ENCODE measurements around the gene USP13.

Gene USP13

DNA sequence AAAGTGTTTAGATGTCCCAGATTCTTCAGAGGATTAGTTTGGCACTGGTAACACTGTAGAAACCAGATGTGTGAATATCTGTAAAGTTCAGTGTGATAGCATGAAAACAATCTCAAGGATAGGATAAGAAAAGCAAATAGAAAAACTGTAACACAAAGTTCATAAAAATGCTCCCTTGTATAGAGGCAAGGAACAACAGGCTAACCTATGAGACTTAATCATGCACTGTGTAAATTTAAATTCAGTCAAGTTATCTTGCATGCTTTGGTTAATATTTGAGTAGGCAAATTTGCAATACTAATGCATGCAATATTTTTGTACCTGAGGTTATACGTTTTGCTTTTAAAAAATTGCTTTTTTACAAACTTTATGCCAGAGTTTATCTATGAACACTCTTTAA lies 144.4 kb downstream of the USP13 start:
- intact Hi-C loops (cut with DNase I; ENCODE audit: low total_unique reads): no loop called here
- H3K27ac ChIP-seq: no peak overlapping the region
- H3K4me3 ChIP-seq: no peak overlapping the region
- no peaks in the 10 kb centered on the region for H3K4me1 ChIP-seq
- H3K9me3 ChIP-seq: no peaks in the 10 kb centered on the region
- H3K36me3 ChIP-seq: no peaks in the 10 kb centered on the region
- no peaks in the 10 kb centered on the region for H3K27me3 ChIP-seq
- no peak for DNase-seq
- TF ChIP-seq CTCF (IDR thresholded peaks at IDR 0.05): no peak

- TF ChIP-seq CTCF (IDR thresholded peaks at IDR 0.05): no peak
- Histone ChIP-seq H3K27ac (no peak overlapping the region), H3K9me3 (no peaks in the 10 kb centered on the region), H3K27me3 (no peaks in the 10 kb centered on the region), H3K4me3 (no peak overlapping the region), H3K4me1 (no peaks in the 10 kb centered on the region), H3K36me3 (no peaks in the 10 kb centered on the region)
- intact Hi-C loops (cut with DNase I; ENCODE audit: low total_unique reads): no loop called here
- DNase-seq: no peak
Measured at GRCh38 chr3:179801263-179801662, 148.4 kb downstream of the USP13 start.

DNA sequence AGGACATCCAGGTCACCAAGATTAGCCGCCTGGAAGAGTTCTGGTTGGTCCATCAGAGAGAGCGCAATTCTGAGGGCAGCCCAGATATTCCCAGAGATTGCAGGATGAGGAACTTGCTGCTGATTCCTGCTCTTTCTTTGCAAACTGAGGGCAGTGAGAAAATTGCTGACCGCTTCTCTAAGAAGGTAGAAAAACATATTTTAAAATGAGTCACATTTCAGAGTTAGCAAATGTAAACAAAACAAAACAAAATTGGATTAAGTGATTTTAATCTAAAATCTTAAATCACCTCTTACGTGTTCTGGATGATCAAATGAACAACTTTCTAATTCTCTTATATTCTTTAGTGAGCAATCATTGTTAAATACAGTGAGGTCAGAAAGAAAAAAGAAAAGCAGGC lies 149.0 kb downstream of the USP13 start:
- TF ChIP-seq CTCF (IDR thresholded peaks at IDR 0.05): no peak
- intact Hi-C loops (cut with DNase I; ENCODE audit: low total_unique reads): no loop called here

GRCh38 chr3:179806177-179806576 lies 153.3 kb downstream of the USP13 start:
- intact Hi-C loops (cut with DNase I; ENCODE audit: low total_unique reads): no loop called here
- no peak overlapping the region for H3K27ac ChIP-seq
- no peak overlapping the region for H3K4me3 ChIP-seq
- no peaks in the 10 kb centered on the region for H3K4me1 ChIP-seq
- TF ChIP-seq CTCF (IDR thresholded peaks at IDR 0.05): no peak
- no peak for DNase-seq
- H3K36me3 ChIP-seq: no peaks in the 10 kb centered on the region
- no peaks in the 10 kb centered on the region for H3K9me3 ChIP-seq
- no peaks in the 10 kb centered on the region for H3K27me3 ChIP-seq

More for the DNA sequence above, 149.0 kb downstream of the USP13 start:
- DNase-seq: no peak
- Histone ChIP-seq H3K36me3 (no peaks in the 10 kb centered on the region), H3K9me3 (no peaks in the 10 kb centered on the region), H3K27ac (no peak overlapping the region), H3K4me1 (no peaks in the 10 kb centered on the region), H3K27me3 (no peaks in the 10 kb centered on the region), H3K4me3 (no peak overlapping the region)

GRCh38 chr3:179807588-179807987 lies 154.7 kb downstream of the USP13 start:
- DNase-seq: no peak

More at GRCh38 chr3:179807588-179807987, 154.7 kb downstream of the USP13 start:
- H3K4me3 ChIP-seq: no peak overlapping the region
- no peaks in the 10 kb centered on the region for H3K9me3 ChIP-seq
- H3K4me1 ChIP-seq: no peaks in the 10 kb centered on the region
- H3K36me3 ChIP-seq: no peaks in the 10 kb centered on the region
- intact Hi-C loops (cut with DNase I; ENCODE audit: low total_unique reads): no loop called here
- TF ChIP-seq CTCF (IDR thresholded peaks at IDR 0.05): no peak
- H3K27me3 ChIP-seq: no peaks in the 10 kb centered on the region
- H3K27ac ChIP-seq: no peak overlapping the region
